GM18867 (cell line): ENCODE measurements around the gene MPO.
A peak's percentile ranks its signal among the peaks of the same experiment; 100 is the strongest.

Experiments
- ATAC-seq: cut with Tn5 transposase; IDR thresholded peaks from one replicate; pipeline ENCODE4 v1.9.1; 2021; ENCODE audit warnings: mild to moderate bottlenecking, moderate library complexity; ENCODE audit not compliant: unreplicated experiment

The MPO gene

GRCh38 chr17:58267347-58268324 lies 13.1 kb downstream of the MPO start:
- no peak for ATAC-seq

DNA sequence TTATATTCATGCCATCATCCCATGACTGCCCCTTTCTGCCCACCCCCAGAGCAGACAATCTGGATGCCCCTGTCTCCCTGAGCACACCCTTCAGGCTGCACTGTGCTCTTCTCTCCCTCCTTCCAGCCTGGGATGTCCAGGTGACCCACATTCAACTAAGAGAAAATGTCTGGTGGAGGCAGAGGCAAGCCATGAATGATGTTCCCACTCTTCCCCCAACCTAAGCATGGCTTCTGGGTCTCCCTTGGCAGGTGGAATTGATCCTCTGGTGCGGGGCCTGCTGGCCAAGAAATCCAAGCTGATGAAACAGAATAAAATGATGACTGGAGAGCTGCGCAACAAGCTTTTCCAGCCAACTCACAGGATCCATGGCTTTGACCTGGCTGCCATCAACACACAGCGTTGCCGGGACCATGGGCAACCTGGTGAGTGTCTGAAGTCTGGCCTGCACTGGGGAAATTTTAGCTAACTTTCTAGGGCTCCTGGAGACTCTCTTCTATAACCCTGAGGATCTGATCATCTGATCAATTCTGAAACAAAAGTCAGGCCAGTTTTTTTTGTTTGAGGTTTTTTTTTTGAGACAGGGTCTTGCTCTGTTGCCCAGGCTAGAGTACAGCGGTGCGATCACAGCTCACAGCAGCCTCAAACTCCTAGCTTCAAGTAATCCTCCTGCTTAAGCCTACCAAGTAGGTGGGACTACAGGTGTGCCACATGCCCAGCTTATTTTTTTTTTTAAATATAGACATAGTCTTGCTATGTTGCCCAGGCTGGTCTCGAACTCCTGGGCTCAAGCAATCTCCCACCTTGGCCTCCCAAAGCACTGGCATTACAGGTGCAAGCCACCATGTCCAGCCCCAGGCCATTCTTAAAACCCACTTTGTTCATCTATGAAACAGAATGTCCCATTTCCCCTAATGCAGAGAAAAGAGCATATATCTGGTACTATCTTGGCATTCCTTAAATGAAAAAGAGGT lies 14.5 kb downstream of the MPO start:
- no peak for ATAC-seq

GRCh38 chr17:58265271-58265670 lies 15.5 kb downstream of the MPO start:
- no peak for ATAC-seq

- ATAC-seq: no peak
These were observed 16.2 kb downstream of the MPO start for GRCh38 chr17:58264407-58265103.

- ATAC-seq: no peak
These were observed 17.0 kb downstream of the MPO start for GRCh38 chr17:58263773-58264172.

GRCh38 chr17:58262149-58262548 lies 18.6 kb downstream of the MPO start:
- ATAC-seq: no peak

GRCh38 chr17:58254803-58255202 lies 25.9 kb downstream of the MPO start:
- ATAC-seq: no peak

- ATAC-seq: no peak
These were observed 27.7 kb downstream of the MPO start for GRCh38 chr17:58253082-58253481.

DNA sequence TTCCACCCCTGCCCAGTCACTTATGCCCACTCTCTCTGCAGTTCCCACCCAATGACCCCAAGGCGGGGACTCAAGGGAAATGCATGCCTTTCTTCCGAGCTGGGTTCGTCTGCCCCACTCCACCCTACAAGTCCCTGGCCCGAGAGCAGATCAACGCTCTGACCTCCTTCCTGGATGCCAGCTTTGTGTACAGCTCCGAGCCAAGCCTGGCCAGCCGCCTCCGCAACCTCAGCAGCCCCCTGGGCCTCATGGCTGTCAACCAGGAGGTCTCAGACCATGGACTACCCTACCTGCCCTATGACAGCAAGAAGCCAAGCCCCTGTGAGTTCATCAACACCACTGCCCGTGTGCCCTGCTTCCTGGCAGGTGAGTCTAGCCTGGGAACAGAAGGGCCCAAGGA lies 28.6 kb downstream of the MPO start:
- ATAC-seq: no peak

GRCh38 chr17:58250344-58251011 lies 30.3 kb downstream of the MPO start:
- ATAC-seq: no peak

DNA sequence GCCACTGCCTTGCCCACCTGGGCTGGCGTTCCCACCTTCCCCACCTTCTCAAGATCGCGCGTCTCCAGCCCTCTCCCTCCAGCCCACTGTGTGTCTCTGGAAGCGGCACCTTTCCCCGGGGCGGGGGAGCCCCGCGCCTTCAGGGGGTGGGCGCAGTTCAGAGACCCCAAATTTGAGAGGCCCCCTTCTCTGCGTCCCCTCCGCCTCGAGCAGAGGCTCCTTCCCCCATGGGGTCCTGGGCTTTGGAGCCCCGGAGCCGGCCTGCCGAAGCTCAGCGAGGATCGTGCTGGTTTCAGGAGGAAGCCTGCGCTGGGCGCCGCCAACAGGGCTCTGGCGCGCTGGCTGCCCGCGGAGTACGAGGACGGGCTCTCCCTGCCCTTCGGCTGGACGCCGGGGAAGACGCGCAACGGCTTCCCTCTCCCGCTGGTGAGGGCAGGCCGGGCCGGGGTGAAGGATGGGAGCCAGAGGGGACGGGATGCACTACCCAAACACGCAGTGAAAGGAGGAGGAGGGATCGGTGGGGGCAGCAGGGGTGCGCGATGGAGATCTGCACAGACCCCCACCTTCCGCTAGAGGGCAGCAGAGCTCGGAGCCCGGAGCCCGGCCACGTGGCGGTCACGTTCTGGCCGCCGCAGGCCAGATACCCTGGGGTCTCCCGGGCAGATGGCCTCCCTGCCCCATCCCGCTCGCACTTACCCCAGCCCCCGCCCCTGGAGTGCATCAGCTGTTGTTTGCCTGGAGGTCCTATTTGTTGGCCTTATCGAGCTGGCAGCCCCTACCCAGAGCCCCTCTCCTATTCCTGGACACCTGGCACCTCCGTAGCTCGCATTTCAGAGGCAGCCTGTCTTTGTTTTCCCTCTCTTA lies 31.2 kb downstream of the MPO start:
- peak; percentile 60 for ATAC-seq

- ATAC-seq: no peak
These were observed 31.8 kb downstream of the MPO start for GRCh38 chr17:58248955-58249269.

- no peak for ATAC-seq
These were observed 33.0 kb downstream of the MPO start for GRCh38 chr17:58247511-58248363.

GRCh38 chr17:58246781-58247180 lies 34.0 kb downstream of the MPO start:
- no peak for ATAC-seq

DNA sequence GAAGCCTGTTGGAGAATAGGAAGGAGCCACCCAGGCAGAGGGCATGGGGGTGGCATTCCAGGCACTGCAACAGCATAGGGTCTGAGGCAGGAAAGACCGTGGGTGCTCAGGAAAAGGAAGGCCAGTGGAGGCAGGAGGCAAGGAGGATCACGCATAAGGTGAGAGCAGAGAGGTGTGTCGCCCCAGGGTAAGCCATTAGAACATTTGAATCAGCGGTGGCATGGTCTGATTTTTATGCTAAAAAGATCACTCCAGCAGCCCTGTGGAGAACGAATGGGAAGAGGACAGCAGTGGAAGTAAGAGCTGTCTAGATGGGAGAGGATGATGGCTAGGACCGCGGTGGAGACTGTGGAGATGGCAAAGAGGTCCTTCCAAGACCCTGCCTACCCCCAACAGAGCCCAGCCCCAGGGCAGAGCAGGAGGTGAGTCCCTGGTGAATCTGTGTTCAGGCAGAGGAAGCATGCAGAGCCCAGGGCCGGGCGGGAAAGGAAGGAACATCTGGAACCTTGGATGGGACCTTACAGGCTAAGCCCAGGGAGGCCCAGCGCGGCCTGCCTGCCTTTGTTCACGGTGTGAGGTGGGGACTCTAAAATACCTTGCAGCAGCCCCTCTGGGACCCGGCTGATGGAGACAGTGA lies 34.5 kb downstream of the MPO start:
- no peak for ATAC-seq

DNA sequence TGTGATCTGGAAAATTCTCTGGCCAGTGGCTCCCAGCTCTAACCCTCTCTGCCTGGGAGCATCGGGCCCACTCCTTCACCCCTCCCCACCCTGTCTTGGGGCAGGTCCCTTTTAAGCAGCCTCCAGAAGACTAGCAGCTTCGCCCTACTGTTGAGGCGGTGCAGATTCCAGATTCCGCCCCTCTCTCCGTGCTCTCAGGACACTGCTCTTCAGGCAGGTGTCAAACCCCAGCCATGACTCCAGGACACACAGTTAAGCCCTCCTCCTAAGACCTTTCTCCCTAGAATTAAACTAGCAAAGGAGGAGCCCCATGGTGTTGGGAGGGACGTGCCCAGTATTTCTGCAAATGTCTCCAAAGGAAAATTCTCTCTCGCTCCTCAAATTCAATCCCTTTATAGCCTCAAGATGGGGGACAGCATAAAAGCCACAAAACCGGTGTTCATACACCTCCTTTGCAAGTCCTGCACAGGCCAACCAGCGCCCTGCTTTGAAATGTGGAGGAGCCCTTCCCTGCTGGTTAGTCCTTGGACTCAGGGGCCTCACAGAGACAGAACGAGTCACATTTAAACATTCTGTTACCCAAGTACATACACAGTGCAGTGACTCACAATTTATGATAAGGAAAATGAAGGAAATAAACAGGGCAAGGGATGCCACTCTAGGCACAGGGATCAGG lies 35.2 kb downstream of the MPO start:
- no peak for ATAC-seq

DNA sequence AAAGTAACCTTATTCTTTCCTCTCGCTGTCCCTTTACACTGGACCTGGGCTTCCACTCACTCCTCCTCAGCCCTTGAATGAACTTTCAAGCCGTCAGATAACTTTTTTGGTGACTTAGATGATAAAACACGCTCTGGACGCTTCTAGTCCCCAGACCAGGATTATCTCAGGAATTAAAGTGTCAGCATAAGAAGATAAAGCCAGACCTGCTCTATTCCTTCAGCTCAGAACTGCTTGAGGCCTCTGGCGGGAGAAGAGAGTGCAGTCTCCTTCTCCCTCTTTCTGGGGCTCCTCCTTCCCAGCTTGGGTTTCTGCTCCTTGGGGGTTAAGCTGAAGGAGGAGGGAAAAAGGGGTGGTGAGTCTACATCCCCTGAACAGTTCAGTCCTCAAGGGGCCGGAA lies 35.8 kb downstream of the MPO start:
- ATAC-seq: no peak
